ENCODE results near the gene TUBA4A. TPM values are rescaled to one million over a fixed set of nuclear protein-coding genes. Genes with fewer than 3 reads are reported as not detected.

TUBA4A gene
- total RNA-seq, 1 donor from 2014 or later = 18.0 TPM

- Mint-ChIP-seq H3K36me3 (ENCODE audit: low read depth, unreplicated experiment) (peaks cover 32% of the 10 kb centered on the region), H3K4me1 (ENCODE audit: low read depth, unreplicated experiment) (peaks cover 6% of the 10 kb centered on the region), H3K4me3 (ENCODE audit: unreplicated experiment) (no peak overlapping the region), H3K9me3 (ENCODE audit: unreplicated experiment) (no peaks in the 10 kb centered on the region), H3K27ac (ENCODE audit: unreplicated experiment) (no peak overlapping the region), H3K27me3 (ENCODE audit: low read depth, unreplicated experiment) (no peaks in the 10 kb centered on the region)
- Histone ChIP-seq H3K79me2 (ENCODE audit: insufficient read depth, low read length) (peaks cover 24% of the 10 kb centered on the region), H3K36me3 (ENCODE audit: insufficient read depth, low read length) (peaks cover 26% of the 10 kb centered on the region), H3K4me2 (ENCODE audit: low read length) (no peak overlapping the region), H3K27me3 (ENCODE audit: insufficient read depth, low read length) (no peaks in the 10 kb centered on the region), H2AFZ (ENCODE audit: low read depth, low read length) (no peak overlapping the region), H3K4me3 (ENCODE audit: insufficient read depth, low read depth, low read length) (no peak overlapping the region), H3K9me3 (ENCODE audit: insufficient read depth, low read depth, low read length) (no peaks in the 10 kb centered on the region), H4K20me1 (ENCODE audit: insufficient read depth, low read length) (peaks cover 14% of the 10 kb centered on the region), H3K4me1 (ENCODE audit: insufficient read depth, low read length) (peaks cover 15% of the 10 kb centered on the region), H3K9ac (ENCODE audit: low read length) (no peak overlapping the region), H3K27ac (ENCODE audit: low read depth, low read length) (no peak overlapping the region)
- no peak for TF ChIP-seq CTCF (IDR thresholded peaks at IDR 0.05; ENCODE audit: insufficient read depth, low read depth, low read length)
- no peak for TF ChIP-seq EZH2 (IDR thresholded peaks at IDR 0.05; ENCODE audit: insufficient read depth, low read length)
- DNase-seq (ENCODE audit: low read depth) (no peak), FAIRE-seq (no peak)
Measured at GRCh38 chr2:219225350-219225749, 28.4 kb downstream of the TUBA4A start.

DNA sequence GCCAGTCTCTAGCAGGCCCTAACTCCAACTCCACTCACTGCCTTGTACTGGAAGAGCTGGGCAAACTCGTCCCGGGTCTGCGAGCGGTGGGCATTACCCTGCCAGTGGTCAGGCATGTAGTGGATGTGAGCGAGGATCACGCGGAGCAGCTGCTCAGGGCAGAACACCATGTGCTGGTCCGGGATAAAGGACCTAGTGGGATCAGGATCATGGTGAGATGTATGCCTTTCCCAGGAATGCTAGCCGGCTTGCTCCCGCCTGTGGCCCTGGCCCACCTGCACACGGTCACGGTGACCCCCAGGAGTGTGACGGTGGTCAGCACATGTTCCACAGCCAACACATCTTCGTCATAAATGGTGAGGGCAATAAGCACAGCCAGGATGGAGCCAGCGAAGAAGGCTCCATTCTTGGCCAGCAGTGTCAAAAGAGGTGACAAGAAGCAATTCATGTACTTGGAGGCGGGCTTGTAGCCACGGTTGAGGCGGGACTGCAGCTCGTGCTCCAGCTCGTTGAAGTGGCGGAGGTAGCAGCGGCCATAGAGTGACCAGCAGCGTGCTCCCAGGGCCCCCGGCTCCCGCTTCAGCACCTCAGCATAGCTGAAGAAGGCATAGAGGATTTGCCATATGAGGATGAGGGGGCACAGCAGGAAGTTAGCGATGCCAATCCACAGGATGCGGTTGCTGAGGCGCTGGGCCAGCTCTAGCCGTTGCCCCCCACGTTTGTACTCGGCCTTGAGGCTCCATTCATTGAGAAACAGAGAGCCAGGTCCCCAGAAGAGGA lies 29.7 kb downstream of the TUBA4A start:
- Histone ChIP-seq H3K4me2 (ENCODE audit: low read length) (no peak overlapping the region), H3K27me3 (ENCODE audit: insufficient read depth, low read length) (no peaks in the 10 kb centered on the region), H3K4me1 (ENCODE audit: insufficient read depth, low read length) (peaks cover 19% of the 10 kb centered on the region), H2AFZ (ENCODE audit: low read depth, low read length) (no peak overlapping the region), H3K36me3 (ENCODE audit: insufficient read depth, low read length) (peaks cover 26% of the 10 kb centered on the region), H3K4me3 (ENCODE audit: insufficient read depth, low read depth, low read length) (no peak overlapping the region), H3K9ac (ENCODE audit: low read length) (no peak overlapping the region), H3K9me3 (ENCODE audit: insufficient read depth, low read depth, low read length) (no peaks in the 10 kb centered on the region), H3K27ac (ENCODE audit: low read depth, low read length) (no peak overlapping the region), H4K20me1 (ENCODE audit: insufficient read depth, low read length) (peaks cover 24% of the 10 kb centered on the region), H3K79me2 (ENCODE audit: insufficient read depth, low read length) (peaks cover 23% of the 10 kb centered on the region)
- no peak for TF ChIP-seq EZH2 (IDR thresholded peaks at IDR 0.05; ENCODE audit: insufficient read depth, low read length)
- no peak for TF ChIP-seq CTCF (IDR thresholded peaks at IDR 0.05; ENCODE audit: insufficient read depth, low read depth, low read length)
- Mint-ChIP-seq H3K36me3 (ENCODE audit: low read depth, unreplicated experiment) (peaks cover 33% of the 10 kb centered on the region), H3K4me3 (ENCODE audit: unreplicated experiment) (peak overlapping the region; percentile 11), H3K4me1 (ENCODE audit: low read depth, unreplicated experiment) (peaks cover 5% of the 10 kb centered on the region), H3K9me3 (ENCODE audit: unreplicated experiment) (no peaks in the 10 kb centered on the region), H3K27me3 (ENCODE audit: low read depth, unreplicated experiment) (no peaks in the 10 kb centered on the region), H3K27ac (ENCODE audit: unreplicated experiment) (no peak overlapping the region)
- no peak for FAIRE-seq
- no peak for DNase-seq (ENCODE audit: low read depth)

- Histone ChIP-seq H3K9ac (ENCODE audit: low read length) (no peak overlapping the region), H4K20me1 (ENCODE audit: insufficient read depth, low read length) (peaks cover 14% of the 10 kb centered on the region), H3K4me3 (ENCODE audit: insufficient read depth, low read depth, low read length) (no peak overlapping the region), H3K27ac (ENCODE audit: low read depth, low read length) (no peak overlapping the region), H3K27me3 (ENCODE audit: insufficient read depth, low read length) (no peaks in the 10 kb centered on the region), H3K4me1 (ENCODE audit: insufficient read depth, low read length) (peaks cover 23% of the 10 kb centered on the region), H3K4me2 (ENCODE audit: low read length) (no peak overlapping the region), H3K79me2 (ENCODE audit: insufficient read depth, low read length) (peaks cover 6% of the 10 kb centered on the region), H3K9me3 (ENCODE audit: insufficient read depth, low read depth, low read length) (no peaks in the 10 kb centered on the region), H2AFZ (ENCODE audit: low read depth, low read length) (no peak overlapping the region), H3K36me3 (ENCODE audit: insufficient read depth, low read length) (peaks cover 26% of the 10 kb centered on the region)
- DNase-seq (ENCODE audit: low read depth) = no peak
- H3K27me3 Mint-ChIP-seq (ENCODE audit: low read depth, unreplicated experiment) = no peaks in the 10 kb centered on the region
- H3K36me3 Mint-ChIP-seq (ENCODE audit: low read depth, unreplicated experiment) = peaks cover 33% of the 10 kb centered on the region
- no peak overlapping the region for H3K27ac Mint-ChIP-seq (ENCODE audit: unreplicated experiment)
- no peaks in the 10 kb centered on the region for H3K9me3 Mint-ChIP-seq (ENCODE audit: unreplicated experiment)
- H3K4me1 Mint-ChIP-seq (ENCODE audit: low read depth, unreplicated experiment) = peaks cover 3% of the 10 kb centered on the region
- peak overlapping the region; percentile 50 for H3K4me3 Mint-ChIP-seq (ENCODE audit: unreplicated experiment)
- TF ChIP-seq CTCF (IDR thresholded peaks at IDR 0.05; ENCODE audit: insufficient read depth, low read depth, low read length) (no peak), EZH2 (IDR thresholded peaks at IDR 0.05; ENCODE audit: insufficient read depth, low read length) (no peak)
- no peak for FAIRE-seq
Measured at GRCh38 chr2:219221957-219222518, 31.7 kb downstream of the TUBA4A start.

Measured in astrocyte (in vitro differentiated cells and primary cell).